H1 (cell line): ENCODE data around the gene IL36A. TPM values are rescaled to one million over a fixed set of nuclear protein-coding genes. Genes with fewer than 3 reads are reported as not detected.

ENCODE experiments used
- CTCF ChIA-PET: fragments of 300-600 bp; sonication (Branson Sonifier 250); formaldehyde crosslinking; loops from one replicate; lab custom pipeline; 2021; ENCODE audit not compliant: partially characterized antibody; lab: Charles Lee
- POLR2A ChIA-PET: fragments of 300-600 bp; sonication (Branson Sonifier 250); formaldehyde crosslinking; loops from one replicate; lab custom pipeline; 2021; ENCODE audit warnings: inconsistent platforms; ENCODE audit not compliant: partially characterized antibody; lab: Charles Lee
- DNase-seq, 2 experiments: peaks; one replicate each; pipeline versions ENCODE4 v3.0.0 to v3.0.0-alpha.2; 2010 to 2022; ENCODE audit warnings: low spot score in 2 of 2, low read depth in 1 of 2, mixed read lengths in 1 of 2
- FAIRE-seq: peaks from 2 replicates; lab custom pipeline; 2011; peaks lifted over from hg19 to GRCh38; lab: Jason Lieb, UNC
- H2AFZ ChIP-seq: 2 replicates; pipeline ENCODE4 v1.8.1; 2012; ENCODE audit warnings: low read length, inconsistent platforms
- H2AK5ac ChIP-seq: 2 replicates; pipeline ENCODE4 v1.6.1; 2013; ENCODE audit warnings: low read depth, low read length
- H2BK120ac ChIP-seq: replicated peaks from 2 replicates; pipeline ENCODE3; 2013; ENCODE audit warnings: low read depth, low read length, inconsistent platforms
- H2BK12ac ChIP-seq: 2 replicates; pipeline ENCODE4 v1.6.1; 2013; ENCODE audit warnings: low read depth, low read length
- H2BK15ac ChIP-seq: 2 replicates; pipeline ENCODE4 v1.6.1; 2013; ENCODE audit warnings: low read length
- H2BK20ac ChIP-seq: 2 replicates; pipeline ENCODE4 v1.6.1; 2013; ENCODE audit warnings: low read length
- H2BK5ac ChIP-seq: 2 replicates; pipeline ENCODE4 v1.6.1; 2013; ENCODE audit warnings: low read depth, low read length
- H3K14ac ChIP-seq: 2 replicates; pipeline ENCODE4 v1.6.1; 2013; ENCODE audit warnings: inconsistent platforms; ENCODE audit not compliant: insufficient read length
- H3K18ac ChIP-seq: 2 replicates; pipeline ENCODE4 v1.6.1; 2013; ENCODE audit warnings: low read length; ENCODE audit errors: extremely low read depth
- H3K23ac ChIP-seq: 2 replicates; pipeline ENCODE4 v1.6.1; 2013; ENCODE audit warnings: inconsistent platforms; ENCODE audit not compliant: insufficient read length
- H3K23me2 ChIP-seq: 2 replicates; pipeline ENCODE4 v1.6.1; 2013; ENCODE audit warnings: low read depth, low read length
- H3K27ac ChIP-seq: 2 replicates; pipeline ENCODE4 v1.6.1; 2011; ENCODE audit warnings: low read depth, low read length, inconsistent platforms
- H3K27me3 ChIP-seq, 4 experiments: replicated peaks in 1 of 4; 1 replicate in 1 of 4; 2 replicates in 3 of 4; pipeline versions ENCODE4 v1.6.1 to v1.8.1; 2011 to 2013; ENCODE audit warnings: low read length in 3 of 4, mild to moderate bottlenecking in 3 of 4, inconsistent platforms in 2 of 4, mixed read lengths in 2 of 4, moderate library complexity in 1 of 4; ENCODE audit not compliant: control insufficient read depth in 3 of 4, insufficient read depth in 3 of 4; ENCODE audit errors: extremely low read depth in 1 of 4
- H3K36me3 ChIP-seq, 4 experiments: 2 replicates each; pipeline versions ENCODE4 v1.6.1 to v1.8.1; 2011 to 2013; ENCODE audit warnings: mild to moderate bottlenecking in 4 of 4, low read length in 3 of 4, moderate library complexity in 2 of 4, control low read depth in 1 of 4, inconsistent platforms in 1 of 4; ENCODE audit not compliant: insufficient read depth in 4 of 4, control insufficient read depth in 2 of 4
- H3K4ac ChIP-seq: replicated peaks from 2 replicates; pipeline ENCODE3; 2013; ENCODE audit warnings: low read length, low read depth, mixed read lengths, inconsistent platforms; ENCODE audit not compliant: insufficient read length
- H3K4me1 ChIP-seq, 4 experiments: replicated peaks in 1 of 4; 1 replicate in 1 of 4; 2 replicates in 3 of 4; pipeline versions ENCODE4 v1.6.1 to v1.8.1; 2011 to 2013; ENCODE audit warnings: low read length in 3 of 4, inconsistent platforms in 2 of 4, mixed read lengths in 1 of 4; ENCODE audit not compliant: insufficient read depth in 4 of 4, control insufficient read depth in 3 of 4
- H3K4me2 ChIP-seq, 2 experiments: 2 replicates each; pipeline versions ENCODE4 v1.6.1 to v1.8.1; 2011 to 2013; ENCODE audit warnings: low read depth in 2 of 2, low read length in 2 of 2, control low read depth in 1 of 2, inconsistent platforms in 1 of 2, mild to moderate bottlenecking in 1 of 2; ENCODE audit not compliant: insufficient read depth in 1 of 2
- H3K4me3 ChIP-seq, 4 experiments: fragments of 200-600, 300-600 bp in 1 of 4; sonication (generic), shearing (Covaris generic), sonication (Bioruptor Twin) in 1 of 4; 2 replicates each; pipeline versions ENCODE4 v1.5.1 to v1.8.1; 2011 to 2016; ENCODE audit warnings: low read length in 4 of 4, low read depth in 3 of 4, control low read depth in 2 of 4, inconsistent platforms in 2 of 4, mild to moderate bottlenecking in 2 of 4, mixed read lengths in 1 of 4, moderate library complexity in 1 of 4; ENCODE audit not compliant: insufficient read depth in 2 of 4; ENCODE audit errors: extremely low read depth in 1 of 4
- H3K56ac ChIP-seq: replicated peaks from 2 replicates; pipeline ENCODE3; 2013; ENCODE audit warnings: low read depth, mild to moderate bottlenecking, mixed read lengths, low read length, inconsistent platforms; ENCODE audit not compliant: insufficient read length
- H3K79me1 ChIP-seq: 2 replicates; pipeline ENCODE4 v1.6.1; 2013; ENCODE audit warnings: low read depth, low read length, control low read depth
- H3K79me2 ChIP-seq, 2 experiments: 2 replicates each; pipeline versions ENCODE4 v1.6.1 to v1.8.1; 2012 to 2013; ENCODE audit warnings: low read length in 2 of 2, mild to moderate bottlenecking in 2 of 2, inconsistent platforms in 1 of 2; ENCODE audit not compliant: insufficient read depth in 2 of 2, control insufficient read depth in 1 of 2
- H3K9ac ChIP-seq, 4 experiments: replicated peaks in 1 of 4; 1 replicate in 1 of 4; 2 replicates in 3 of 4; pipeline versions ENCODE4 v1.6.1 to v1.8.1; 2011 to 2013; ENCODE audit warnings: low read depth in 3 of 4, low read length in 3 of 4, control low read depth in 2 of 4, mild to moderate bottlenecking in 2 of 4, moderate library complexity in 2 of 4, inconsistent platforms in 1 of 4; ENCODE audit errors: extremely low read depth in 1 of 4
- H3K9me3 ChIP-seq, 2 experiments: 2 replicates each; pipeline versions ENCODE4 v1.6.1 to v1.8.1; 2012 to 2013; ENCODE audit warnings: mild to moderate bottlenecking in 2 of 2, moderate library complexity in 2 of 2, control low read depth in 1 of 2, inconsistent platforms in 1 of 2, low read depth in 1 of 2, low read length in 1 of 2, mixed read lengths in 1 of 2; ENCODE audit not compliant: insufficient read depth in 2 of 2
- H4K20me1 ChIP-seq, 2 experiments: replicated peaks in 1 of 2; 2 replicates each; pipeline versions ENCODE3 to v1.8.1; 2011 to 2013; ENCODE audit warnings: inconsistent platforms in 2 of 2, low read length in 2 of 2, mild to moderate bottlenecking in 1 of 2; ENCODE audit not compliant: insufficient read depth in 2 of 2, control insufficient read depth in 1 of 2
- H4K5ac ChIP-seq: 2 replicates; pipeline ENCODE4 v1.6.1; 2013; ENCODE audit warnings: low read length, low read depth, mixed read lengths, inconsistent platforms; ENCODE audit not compliant: insufficient read length
- H4K8ac ChIP-seq: 2 replicates; pipeline ENCODE4 v1.8.0; 2013; ENCODE audit warnings: mild to moderate bottlenecking, moderate library complexity, low read length, inconsistent platforms; ENCODE audit not compliant: insufficient read depth; ENCODE audit errors: extremely low read depth
- H4K91ac ChIP-seq: replicated peaks from 2 replicates; pipeline ENCODE3; 2013; ENCODE audit warnings: low read length, mixed read lengths, inconsistent platforms; ENCODE audit not compliant: insufficient read length
- POLR2A ChIP-seq, 2 experiments: IDR thresholded peaks; 1 replicate in 1 of 2; 2 replicates in 1 of 2; pipeline ENCODE4 v1.6.1; 2011; ENCODE audit warnings: low read depth in 2 of 2, low read length in 2 of 2, mild to moderate bottlenecking in 2 of 2; ENCODE audit errors: control extremely low read depth in 1 of 2
- WGBS, 2 experiments: shearing (Covaris generic) in 1 of 2; methylation state at CpG; one replicate each; pipeline versions ENCODE4 v1.1.6 to v1.1.7; 2013 to 2015; ENCODE audit warnings: low lambda C conversion rate in 2 of 2, mixed read lengths in 2 of 2, inconsistent platforms in 1 of 2, low coverage in 1 of 2, missing lambda C conversion rate in 1 of 2; ENCODE audit not compliant: insufficient replicate concordance in 2 of 2, insufficient coverage in 1 of 2, insufficient read length in 1 of 2; ENCODE audit errors: extremely low coverage in 1 of 2, missing lambda C conversion rate in 1 of 2; 5-methylcytosine and 5-hydroxymethylcytosine counted together
- polyA plus RNA-seq, 7 experiments: library from polyadenylated mRNA; depleted of rRNA in 3 of 7; stranded (reverse) in 5 of 7; unstranded in 2 of 7; fragments of >200 nt in 5 of 7; fragments of 200-250 nt in 2 of 7; gene quantifications; 1 replicate in 5 of 7; 2 replicates in 1 of 7; 4 replicates in 1 of 7; pipeline versions ENCODE4 v1.2.1 to v1.2.3, GENCODE V29; 2011 to 2013; ENCODE audit warnings: missing spikeins in 2 of 7, mixed read lengths in 2 of 7
- total RNA-seq: library from RNA; stranded (reverse); fragmentation: NEBNext Ultra II Directional; extraction: Animal tissue kit (Norgen Biotek cat#: 25700); gene quantifications from 2 replicates; pipeline ENCODE4 v1.2.1, GENCODE V29; 2021

Gene IL36A
- total and polyA plus RNA-seq, 2 of the 8 experiments (the other 6 are each of a cell fraction or from before 2014, with no cell fraction given): not detected

DNA sequence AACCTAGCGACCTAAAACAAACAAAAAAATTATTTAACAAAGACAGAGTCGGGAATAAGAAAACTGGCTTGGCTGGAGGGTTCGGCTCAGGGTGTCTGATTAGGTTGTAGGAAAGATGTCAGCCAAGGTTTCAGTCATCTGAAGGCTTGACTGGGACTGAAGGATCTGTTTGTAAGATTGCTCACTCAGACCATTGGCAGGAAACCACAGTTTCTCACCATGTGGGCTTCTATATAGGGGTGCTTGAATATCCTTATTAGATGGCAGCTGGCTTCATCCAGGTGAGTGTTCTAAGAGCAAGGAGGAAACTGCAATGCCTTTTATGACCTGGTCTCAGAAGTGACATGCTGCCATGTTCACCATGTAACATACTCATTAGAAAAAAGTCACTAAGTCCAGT is 48.4 kb downstream of the IL36A start:
- CTCF ChIA-PET: no interaction called here
- Histone ChIP-seq H3K9ac (no peak overlapping the region), H2AK5ac (no peak overlapping the region), H3K79me1 (no peaks in the 10 kb centered on the region), H3K4me2 (no peak overlapping the region), H3K36me3 (no peaks in the 10 kb centered on the region), H3K4ac (no peak overlapping the region), H3K9me3 (peaks cover 23 to 34% of the 10 kb centered on the region in 2 experiments), H3K4me3 (no peak overlapping the region), H4K8ac (no peak overlapping the region), H3K14ac (no peak overlapping the region), H3K23me2 (no peaks in the 10 kb centered on the region; the same call in 1 of the 2 replicates), H3K18ac (no peak overlapping the region), H2BK15ac (no peak overlapping the region), H2BK120ac (no peak overlapping the region), H2BK12ac (no peak overlapping the region), H4K20me1 (no peaks in the 10 kb centered on the region), H3K4me1 (no peaks in the 10 kb centered on the region), H3K27ac (no peak overlapping the region), H4K91ac (no peak overlapping the region), H2BK5ac (no peak overlapping the region), H3K79me2 (no peaks in the 10 kb centered on the region), H2AFZ (no peak overlapping the region), H3K23ac (no peak overlapping the region), H4K5ac (no peak overlapping the region), H3K56ac (no peak overlapping the region), H3K27me3 (no peaks in the 10 kb centered on the region), H2BK20ac (no peak overlapping the region)
- POLR2A ChIA-PET: no interaction called here
- DNase-seq (no peak), FAIRE-seq (no peak)
- 84% methylated on average over 3 of the region's 3 CpGs; no CpG with 5 or more reads in 1 of the 2 experiments for WGBS, 2 experiments
- TF ChIP-seq POLR2A (IDR thresholded peaks at IDR 0.05; ENCODE audit: control extremely low read depth in 1 of 2, low read depth in 2 of 2, low read length in 2 of 2): no peak
